GM12878 (cell line): ENCODE data around the gene PHB1. TPM values are rescaled to one million over a fixed set of nuclear protein-coding genes. Genes with fewer than 3 reads are reported as not detected.

Experiments
- ATAC-seq: fragments of 200-7000 bp; cut with Tn5 transposase; 3 replicates; pipeline ENCODE4 v1.9.1; 2020; ENCODE audit warnings: mild to moderate bottlenecking, moderate library complexity
- BruUV-seq: library from RNA; stranded (reverse); fragments of 400-500 nt; replicated peaks from 2 replicates; lab custom pipeline; 2021; lab: Mats Ljungman, UMichigan
- CTCF ChIA-PET: fragments of 300-600 bp; sonication (Branson Sonifier 250); formaldehyde crosslinking; extraction: SDS; loops from one replicate; lab custom pipeline; 2021; ENCODE audit warnings: inconsistent platforms; lab: Yijun Ruan, JAX
- POLR2A ChIA-PET: fragments of 350-600 bp; formaldehyde crosslinking; extraction: SDS; loops from one replicate; lab custom pipeline; 2021; ENCODE audit warnings: inconsistent platforms; lab: Charles Lee
- RAD21 ChIA-PET: fragments of 300-600 bp; sonication (Branson Sonifier 250); formaldehyde crosslinking; loops from one replicate; lab custom pipeline; 2023; ENCODE audit warnings: antibody characterized with exemption; ENCODE audit not compliant: unreplicated experiment; lab: Charles Lee
- SMC1A ChIA-PET: fragments of 300-600 bp; sonication (Branson Sonifier 250); formaldehyde crosslinking; loops from one replicate; lab custom pipeline; 2023; ENCODE audit not compliant: unreplicated experiment, uncharacterized antibody; lab: Charles Lee
- DNase-seq: peaks from one replicate; pipeline ENCODE4 v3.0.0-alpha.2; 2011; ENCODE audit warnings: low read depth, low spot score
- FAIRE-seq: peaks from 3 replicates; lab custom pipeline; 2011; peaks lifted over from hg19 to GRCh38; lab: Jason Lieb, UNC
- H2AFZ ChIP-seq: 2 replicates; pipeline ENCODE4 v1.6.0; 2011; ENCODE audit warnings: low read depth, low read length, control low read depth; ENCODE audit not compliant: control insufficient read depth
- H3K27ac ChIP-seq: 2 replicates; pipeline ENCODE4 v1.5.1; 2011; ENCODE audit warnings: control low read depth; ENCODE audit not compliant: control insufficient read depth, insufficient read depth
- H3K27me3 ChIP-seq, 2 experiments: replicated peaks in 1 of 2; 2 replicates each; pipeline versions ENCODE4 v1.6.0 to v1.6.1; 2011; ENCODE audit warnings: low read length in 1 of 2; ENCODE audit not compliant: control insufficient read depth in 2 of 2, insufficient read depth in 2 of 2
- H3K36me3 ChIP-seq, 2 experiments: 2 replicates each; pipeline ENCODE4 v1.5.1; 2011; ENCODE audit warnings: low read length in 1 of 2; ENCODE audit not compliant: control insufficient read depth in 2 of 2, insufficient read depth in 2 of 2
- H3K4me1 ChIP-seq: 2 replicates; pipeline ENCODE4 v1.6.1; 2011; ENCODE audit warnings: mild to moderate bottlenecking, low read length, moderate library complexity, mixed read lengths; ENCODE audit not compliant: control insufficient read depth, insufficient read depth
- H3K4me2 ChIP-seq: 2 replicates; pipeline ENCODE4 v1.6.0; 2011; ENCODE audit warnings: control low read depth; ENCODE audit not compliant: control insufficient read depth, insufficient read depth
- H3K4me3 ChIP-seq: fragments of 200-600 bp; sonication (generic); 2 replicates; pipeline ENCODE4 v1.5.1; 2016
- H3K79me2 ChIP-seq: 2 replicates; pipeline ENCODE4 v1.6.0; 2011; ENCODE audit warnings: low read length; ENCODE audit not compliant: control insufficient read depth, insufficient read depth
- H3K9ac ChIP-seq: 2 replicates; pipeline ENCODE4 v1.8.0; 2011; ENCODE audit warnings: low read length, control low read depth, mixed read lengths; ENCODE audit not compliant: control insufficient read depth, insufficient read depth
- H3K9me3 ChIP-seq: replicated peaks from 3 replicates; pipeline ENCODE4 v1.5.1; 2011; ENCODE audit warnings: mild to moderate bottlenecking, low read length; ENCODE audit not compliant: control insufficient read depth, insufficient read depth
- H4K20me1 ChIP-seq: 2 replicates; pipeline ENCODE4 v1.6.0; 2011; ENCODE audit not compliant: control insufficient read depth, insufficient read depth
- ATF2 ChIP-seq: IDR thresholded peaks from 2 replicates; pipeline ENCODE4 v1.6.1; 2012; ENCODE audit warnings: low read length, inconsistent platforms
- HCFC1 ChIP-seq: fragments of 150-350 bp; IDR thresholded peaks from 2 replicates; pipeline ENCODE4 v1.6.1; 2014; ENCODE audit warnings: low read length
- IRF5 ChIP-seq: fragments of 450-650 bp; IDR thresholded peaks from 2 replicates; pipeline ENCODE4 v1.6.1; 2017; ENCODE audit warnings: borderline replicate concordance
- KAT2A ChIP-seq: conservative IDR thresholded peaks from 2 replicates; pipeline ENCODE4 v1.6.1; 2011; ENCODE audit warnings: low read depth, low read length; ENCODE audit not compliant: control insufficient read depth
- MEF2A ChIP-seq: IDR thresholded peaks from 2 replicates; pipeline ENCODE4 v1.6.1; 2011; ENCODE audit warnings: low read depth, mild to moderate bottlenecking, low read length, moderate library complexity; ENCODE audit not compliant: insufficient read depth
- MXI1 ChIP-seq: fragments of 150-350 bp; IDR thresholded peaks from 2 replicates; pipeline ENCODE4 v1.6.1; 2011; ENCODE audit warnings: low read depth, mild to moderate bottlenecking, inconsistent platforms, low read length, improper control_type of control experiment
- NFXL1 ChIP-seq: fragments of 450-650 bp; IDR thresholded peaks from 2 replicates; pipeline ENCODE4 v1.6.1; 2017; ENCODE audit warnings: antibody characterized with exemption, mild to moderate bottlenecking, borderline replicate concordance
- NR2C1 ChIP-seq: fragments of 450-650 bp; IDR thresholded peaks from 2 replicates; pipeline ENCODE4 v1.6.1; 2017; ENCODE audit warnings: antibody characterized with exemption, mild to moderate bottlenecking, moderate library complexity
- SKIL ChIP-seq: fragments of 450-650 bp; IDR thresholded peaks from 2 replicates; pipeline ENCODE4 v1.6.1; 2017; ENCODE audit warnings: mild to moderate bottlenecking, low read depth, inconsistent platforms; ENCODE audit not compliant: poor library complexity, severe bottlenecking
- YBX1 ChIP-seq: fragments of 450-650 bp; IDR thresholded peaks from 2 replicates; pipeline ENCODE4 v1.6.1; 2016; ENCODE audit warnings: antibody characterized with exemption
- ZNF217 ChIP-seq: fragments of 450-650 bp; IDR thresholded peaks from 2 replicates; pipeline ENCODE4 v1.6.1; 2017; ENCODE audit warnings: antibody characterized with exemption, mild to moderate bottlenecking
- ZSCAN29 ChIP-seq: fragments of 450-650 bp; IDR thresholded peaks from 2 replicates; pipeline ENCODE4 v1.6.1; 2017; ENCODE audit warnings: mild to moderate bottlenecking, moderate library complexity
- WGBS: methylation state at CpG from one replicate; pipeline ENCODE4 v1.1.6; 2016; ENCODE audit warnings: low lambda C conversion rate; ENCODE audit not compliant: insufficient replicate concordance, insufficient coverage; ENCODE audit errors: missing lambda C conversion rate; 5-methylcytosine and 5-hydroxymethylcytosine counted together
- in situ Hi-C: fragments of 300-500 bp; cut with MboI; formaldehyde crosslinking; loops from 9 replicates; pipeline ENCODE4 v1.14.3; 2018; ENCODE audit warnings: mixed read lengths
- intact Hi-C: fragments of 100-400 bp; cut with micrococcal nuclease; formaldehyde crosslinking; loops from one replicate; pipeline ENCODE4 v1.14.2; 2022; ENCODE audit not compliant: unreplicated experiment
- polyA plus RNA-seq, 11 experiments: library from polyadenylated mRNA; depleted of rRNA in 4 of 11; unstranded in 6 of 11; stranded (reverse) in 5 of 11; fragments of >200 nt; fragmentation: Nextera tagmentation in 4 of 11; fragmentation: Illumina TruSeq in 1 of 11; extraction: Ambion mirVana in 4 of 11; extraction: Trizol in 1 of 11; gene quantifications; 1 replicate in 1 of 11; 2 replicates in 10 of 11; pipeline versions ENCODE4 v1.2.1 to v1.2.3, GENCODE V29; 2011 to 2016; ENCODE audit warnings: inconsistent platforms in 2 of 11, missing spikeins in 2 of 11, low read depth in 1 of 11
- total RNA-seq, 4 experiments: library from RNA; depleted of rRNA in 3 of 4; stranded (reverse); fragments of >200 nt in 3 of 4; fragmentation: Illumina TruSeq in 1 of 4; extraction: Trizol in 1 of 4; gene quantifications; 2 replicates each; pipeline versions ENCODE4 v1.2.1 to v1.2.3, GENCODE V29; 2013 to 2021

Gene PHB1
- total and polyA plus RNA-seq, 10 of the 15 experiments (the other 5 are each of a cell fraction or from before 2014, with no cell fraction given) = 117 to 466 (median 248) TPM

- TF ChIP-seq YBX1 (no peak), KAT2A (no peak), MEF2A (no peak)
- no peaks in the 10 kb centered on the region for H4K20me1 ChIP-seq
- no peaks in the 10 kb centered on the region for H3K79me2 ChIP-seq
- intact Hi-C loops (no loop called here), in situ Hi-C loops (no loop called here)
- no peak for ATAC-seq
- H3K4me1 ChIP-seq = no peaks in the 10 kb centered on the region
- DNase-seq = no peak
- H3K9ac ChIP-seq = no peak overlapping the region
- H3K4me2 ChIP-seq = no peak overlapping the region
- H2AFZ ChIP-seq = no peak overlapping the region
- RAD21 ChIA-PET = interaction anchor here (8.3 kb wide), 1 partner anchor 124 kb away, joined by 45 read pairs; no protein-coding TSS in a partner anchor
- WGBS = 68% methylated on average over 4 of the region's 4 CpGs
- no TSS peak for BruUV-seq
- CTCF ChIA-PET = interaction anchor here (0.6 to 9.4 kb wide), 4 partner anchors 19 to 193 kb away, joined by 3 to 125 read pairs (median 6); partner anchors contain the start of gene PHB1
- FAIRE-seq = no peak
- no peaks in the 10 kb centered on the region; a peak in 1 of 4 replicates for H3K27me3 ChIP-seq
- no peaks in the 10 kb centered on the region for H3K36me3 ChIP-seq
- POLR2A ChIA-PET = no interaction called here
- H3K4me3 ChIP-seq = no peak overlapping the region
- H3K9me3 ChIP-seq = no peaks in the 10 kb centered on the region
- H3K27ac ChIP-seq = no peak overlapping the region
- SMC1A ChIA-PET = interaction anchor here (1.9 kb wide), 1 partner anchor 124 kb away, joined by 5 read pairs; no protein-coding TSS in a partner anchor
These were observed 18.5 kb upstream of the PHB1 start for GRCh38 chr17:49433000-49433694.

GRCh38 chr17:49431743-49432142 lies 17.1 kb upstream of the PHB1 start:
- Histone ChIP-seq H3K27ac (no peak overlapping the region), H3K79me2 (no peaks in the 10 kb centered on the region), H3K9me3 (no peaks in the 10 kb centered on the region), H3K4me1 (no peaks in the 10 kb centered on the region), H3K36me3 (no peaks in the 10 kb centered on the region), H3K9ac (no peak overlapping the region), H2AFZ (no peak overlapping the region), H3K27me3 (no peaks in the 10 kb centered on the region), H3K4me2 (no peak overlapping the region), H3K4me3 (no peak overlapping the region), H4K20me1 (no peaks in the 10 kb centered on the region)
- BruUV-seq = no TSS peak
- ChIA-PET RAD21 (no interaction called here), POLR2A (no interaction called here), SMC1A (interaction anchor here (1.1 kb wide), 1 partner anchor 126 kb away, joined by 3 read pairs; no protein-coding TSS in a partner anchor), CTCF (interaction anchor here (0.7 to 9.4 kb wide), 2 partner anchors 32 to 125 kb away, joined by 4 to 125 read pairs; no protein-coding TSS in a partner anchor)
- 39% methylated on average over 8 of the region's 8 CpGs for WGBS
- no peak for FAIRE-seq
- in situ Hi-C loops = no loop called here
- no peak for ATAC-seq
- intact Hi-C loops = no loop called here
- DNase-seq = no peak
- TF ChIP-seq MXI1 = no peak
- no peak for TF ChIP-seq HCFC1
- no peak for TF ChIP-seq ZNF217
- TF ChIP-seq NFXL1 = no peak
- TF ChIP-seq NR2C1 = no peak
- no peak for TF ChIP-seq IRF5
- no peak for TF ChIP-seq ATF2
- TF ChIP-seq ZSCAN29 = no peak
- TF ChIP-seq SKIL = no peak
